VCaP (cell line): ENCODE data around the gene SEC31B.

Experiments
- H3K27ac ChIP-seq: fragments of 450-650 bp; 2 replicates; pipeline ENCODE4 v1.5.1; 2017
- CTCF ChIP-seq: fragments of 450-650 bp; conservative IDR thresholded peaks from 2 replicates; pipeline ENCODE4 v1.5.1; 2017; ENCODE audit warnings: mild to moderate bottlenecking, moderate library complexity

Gene SEC31B

GRCh38 chr10:100544950-100545349, 25.3 kb upstream of the SEC31B start:
- no peak overlapping the region for H3K27ac ChIP-seq
- TF ChIP-seq CTCF = no peak

- H3K27ac ChIP-seq = no peak overlapping the region
- no peak for TF ChIP-seq CTCF
Observed at GRCh38 chr10:100537475-100537874, 17.8 kb upstream of the SEC31B start.

GRCh38 chr10:100535715-100536353, 16.2 kb upstream of the SEC31B start, which contains the start of gene HIF1AN:
Gene HIF1AN (plus strand): TSS chr10:100535943. CDS start chr10:100535959, 16 bp downstream.
- TF ChIP-seq CTCF = peak; percentile 91
- H3K27ac ChIP-seq = peak within 1 kb of the TSS; percentile 55

- TF ChIP-seq CTCF = no peak
- peak overlapping the region; percentile 55 for H3K27ac ChIP-seq
Observed at GRCh38 chr10:100535338-100535714, 15.7 kb upstream of the SEC31B start.

- peak overlapping the region; percentile 55; the same call in 1 of the 2 replicates for H3K27ac ChIP-seq
- no peak for TF ChIP-seq CTCF
Observed at GRCh38 chr10:100534726-100535125, 15.1 kb upstream of the SEC31B start.

GRCh38 chr10:100531761-100532160, 12.1 kb upstream of the SEC31B start:
- no peak for TF ChIP-seq CTCF
- H3K27ac ChIP-seq = no peak overlapping the region

GRCh38 chr10:100529475-100530298, 10.0 kb upstream of the SEC31B start, which contains the start of gene NDUFB8:
Gene NDUFB8 (minus strand): TSS chr10:100529871. CDS start chr10:100529851, 20 bp downstream.
- peak within 1 kb of the TSS; percentile 79 for H3K27ac ChIP-seq
- TF ChIP-seq CTCF = no peak
